ENCODE results near the gene FOSL2.

FOSL2 gene

GRCh38 chr2:28438532-28439063 lies 45.9 kb downstream of the FOSL2 start:
- Histone ChIP-seq H4K5ac (ENCODE audit: low read length) (no peak overlapping the region), H3K36me3 (ENCODE audit: control insufficient read depth, insufficient read depth, low read length) (no peaks in the 10 kb centered on the region), H2BK120ac (ENCODE audit: low read depth, low read length) (no peak overlapping the region), H3K18ac (ENCODE audit: low read length) (no peak overlapping the region), H2BK15ac (replicated peaks; ENCODE audit: low read depth) (no peak overlapping the region), H3K4me2 (ENCODE audit: low read length) (no peak overlapping the region), H4K8ac (ENCODE audit: low read depth, low read length) (no peak overlapping the region), H3K79me2 (ENCODE audit: control insufficient read depth, insufficient read depth, low read length) (no peaks in the 10 kb centered on the region), H2AK5ac (ENCODE audit: low read length) (no peak overlapping the region), H2BK5ac (ENCODE audit: low read length) (no peak overlapping the region), H3K4ac (ENCODE audit: low read depth, low read length) (no peak overlapping the region), H3K23ac (ENCODE audit: low read length) (no peak overlapping the region), H3K27ac (ENCODE audit: low read depth, low read length) (no peak overlapping the region), H3K27me3 (ENCODE audit: insufficient read depth, low read length, poor library complexity) (no peaks in the 10 kb centered on the region), H3K4me1 (ENCODE audit: control insufficient read depth, low read depth, low read length) (no peaks in the 10 kb centered on the region), H3K79me1 (ENCODE audit: low read length) (no peaks in the 10 kb centered on the region), H3K56ac (ENCODE audit: low read length) (no peak overlapping the region), H3K4me3 (ENCODE audit: low read length) (no peak overlapping the region), H3K9ac (ENCODE audit: low read length) (no peak overlapping the region)
- WGBS (ENCODE audit: extremely low coverage, insufficient coverage, low lambda C conversion rate): no CpG with 5 or more reads among the region's 13 CpGs
- DNase-seq: no peak

DNA sequence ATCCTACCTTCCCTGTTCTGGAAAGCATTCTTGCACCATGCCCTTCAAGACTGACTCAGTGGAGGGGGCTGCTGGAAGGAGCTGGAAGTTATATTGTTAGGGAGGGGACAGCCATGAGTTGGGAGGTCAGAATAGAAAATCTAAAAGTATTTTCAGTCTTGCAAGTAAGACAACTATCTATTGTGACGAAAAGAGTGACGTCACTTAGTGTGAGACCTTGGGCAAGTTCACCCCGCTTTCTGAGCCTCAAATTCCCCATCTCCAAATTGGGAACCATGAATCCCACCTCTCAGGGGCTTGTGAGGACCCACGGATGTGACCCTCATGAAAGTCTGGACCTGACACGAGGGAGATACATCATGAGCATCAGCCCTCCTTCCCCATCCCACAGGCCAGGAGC lies 46.5 kb downstream of the FOSL2 start:
- Histone ChIP-seq H3K27ac (ENCODE audit: low read depth, low read length) (no peak overlapping the region), H3K4me3 (ENCODE audit: low read length) (no peak overlapping the region), H3K36me3 (ENCODE audit: control insufficient read depth, insufficient read depth, low read length) (no peaks in the 10 kb centered on the region), H3K4me2 (ENCODE audit: low read length) (no peak overlapping the region), H3K56ac (ENCODE audit: low read length) (no peak overlapping the region), H3K18ac (ENCODE audit: low read length) (no peak overlapping the region), H2AK5ac (ENCODE audit: low read length) (no peak overlapping the region), H3K4me1 (ENCODE audit: control insufficient read depth, low read depth, low read length) (no peaks in the 10 kb centered on the region), H2BK15ac (replicated peaks; ENCODE audit: low read depth) (no peak overlapping the region), H3K27me3 (ENCODE audit: insufficient read depth, low read length, poor library complexity) (no peaks in the 10 kb centered on the region), H4K8ac (ENCODE audit: low read depth, low read length) (no peak overlapping the region), H3K9ac (ENCODE audit: low read length) (no peak overlapping the region), H2BK120ac (ENCODE audit: low read depth, low read length) (no peak overlapping the region), H3K79me2 (ENCODE audit: control insufficient read depth, insufficient read depth, low read length) (no peaks in the 10 kb centered on the region), H3K79me1 (ENCODE audit: low read length) (no peaks in the 10 kb centered on the region), H2BK5ac (ENCODE audit: low read length) (no peak overlapping the region), H4K5ac (ENCODE audit: low read length) (no peak overlapping the region), H3K23ac (ENCODE audit: low read length) (no peak overlapping the region), H3K4ac (ENCODE audit: low read depth, low read length) (no peak overlapping the region)
- DNase-seq: no peak
- no CpG with 5 or more reads among the region's 5 CpGs for WGBS (ENCODE audit: extremely low coverage, insufficient coverage, low lambda C conversion rate)

GRCh38 chr2:28439763-28440162 lies 47.1 kb downstream of the FOSL2 start:
- Histone ChIP-seq H4K5ac (ENCODE audit: low read length) (no peak overlapping the region), H3K79me1 (ENCODE audit: low read length) (no peaks in the 10 kb centered on the region), H2BK15ac (replicated peaks; ENCODE audit: low read depth) (no peak overlapping the region), H3K9ac (ENCODE audit: low read length) (no peak overlapping the region), H3K27ac (ENCODE audit: low read depth, low read length) (no peak overlapping the region), H3K23ac (ENCODE audit: low read length) (no peak overlapping the region), H3K18ac (ENCODE audit: low read length) (no peak overlapping the region), H3K4me3 (ENCODE audit: low read length) (no peak overlapping the region), H4K8ac (ENCODE audit: low read depth, low read length) (no peak overlapping the region), H3K4me2 (ENCODE audit: low read length) (no peak overlapping the region), H2AK5ac (ENCODE audit: low read length) (no peak overlapping the region), H3K4me1 (ENCODE audit: control insufficient read depth, low read depth, low read length) (no peaks in the 10 kb centered on the region), H3K36me3 (ENCODE audit: control insufficient read depth, insufficient read depth, low read length) (no peaks in the 10 kb centered on the region), H2BK5ac (ENCODE audit: low read length) (no peak overlapping the region), H3K79me2 (ENCODE audit: control insufficient read depth, insufficient read depth, low read length) (no peaks in the 10 kb centered on the region), H3K4ac (ENCODE audit: low read depth, low read length) (no peak overlapping the region), H3K27me3 (ENCODE audit: insufficient read depth, low read length, poor library complexity) (no peaks in the 10 kb centered on the region), H3K56ac (ENCODE audit: low read length) (no peak overlapping the region), H2BK120ac (ENCODE audit: low read depth, low read length) (no peak overlapping the region)
- no CpG with 5 or more reads among the region's 14 CpGs for WGBS (ENCODE audit: extremely low coverage, insufficient coverage, low lambda C conversion rate)
- no peak for DNase-seq

DNA sequence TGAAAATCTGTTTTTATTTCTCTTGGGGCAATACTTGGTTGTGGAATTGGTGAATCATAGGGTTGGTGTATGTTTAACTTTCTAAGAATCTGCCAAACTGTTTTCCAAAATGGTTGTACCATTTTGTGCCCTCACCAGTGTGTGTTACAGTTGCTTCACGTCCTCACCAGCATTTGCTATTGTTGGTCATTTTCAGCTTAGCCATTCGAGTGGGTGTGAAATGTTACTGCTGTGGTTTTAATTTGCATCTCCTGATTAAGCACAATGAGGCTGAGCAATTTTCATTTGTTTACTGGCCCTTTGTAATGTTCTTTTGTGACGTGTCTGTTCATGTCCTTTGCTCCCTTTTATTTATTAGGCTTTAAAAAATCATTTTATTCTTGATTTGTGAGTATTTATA lies 49.7 kb downstream of the FOSL2 start:
- Histone ChIP-seq H3K27me3 (ENCODE audit: insufficient read depth, low read length, poor library complexity) (no peaks in the 10 kb centered on the region), H2BK5ac (ENCODE audit: low read length) (no peak overlapping the region), H3K9ac (ENCODE audit: low read length) (no peak overlapping the region), H3K4me3 (ENCODE audit: low read length) (no peak overlapping the region), H2BK15ac (replicated peaks; ENCODE audit: low read depth) (no peak overlapping the region), H4K8ac (ENCODE audit: low read depth, low read length) (no peak overlapping the region), H2AK5ac (ENCODE audit: low read length) (no peak overlapping the region), H3K4ac (ENCODE audit: low read depth, low read length) (no peak overlapping the region), H3K27ac (ENCODE audit: low read depth, low read length) (no peak overlapping the region), H3K56ac (ENCODE audit: low read length) (no peak overlapping the region), H3K79me2 (ENCODE audit: control insufficient read depth, insufficient read depth, low read length) (no peaks in the 10 kb centered on the region), H3K4me2 (ENCODE audit: low read length) (no peak overlapping the region), H3K79me1 (ENCODE audit: low read length) (no peaks in the 10 kb centered on the region), H4K5ac (ENCODE audit: low read length) (no peak overlapping the region), H3K36me3 (ENCODE audit: control insufficient read depth, insufficient read depth, low read length) (no peaks in the 10 kb centered on the region), H3K18ac (ENCODE audit: low read length) (no peak overlapping the region), H2BK120ac (ENCODE audit: low read depth, low read length) (no peak overlapping the region), H3K23ac (ENCODE audit: low read length) (no peak overlapping the region), H3K4me1 (ENCODE audit: control insufficient read depth, low read depth, low read length) (no peaks in the 10 kb centered on the region)
- no CpG with 5 or more reads among the region's 3 CpGs for WGBS (ENCODE audit: extremely low coverage, insufficient coverage, low lambda C conversion rate)
- DNase-seq: no peak

DNA sequence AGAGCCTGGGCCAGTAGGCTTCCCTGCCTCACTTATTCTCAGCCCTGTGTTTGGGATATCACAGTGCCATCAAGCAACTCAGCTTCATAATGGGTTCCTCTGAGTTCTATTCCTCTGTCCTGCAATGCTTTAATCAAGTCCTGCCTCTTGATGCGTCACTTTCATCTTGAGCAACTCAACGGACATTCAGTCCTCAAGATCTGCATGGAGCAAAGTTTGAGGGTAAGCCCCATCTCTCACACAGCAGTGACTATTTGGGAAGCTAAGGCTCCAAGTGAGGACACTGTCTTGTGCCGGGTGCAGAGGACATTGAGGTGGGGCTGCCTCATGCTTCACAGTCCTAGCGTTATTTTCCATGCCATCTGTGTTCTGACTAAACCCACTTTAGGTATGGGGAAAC lies 52.3 kb downstream of the FOSL2 start:
- Histone ChIP-seq H3K79me2 (ENCODE audit: control insufficient read depth, insufficient read depth, low read length) (no peaks in the 10 kb centered on the region), H3K9ac (ENCODE audit: low read length) (no peak overlapping the region), H3K4me2 (ENCODE audit: low read length) (no peak overlapping the region), H2BK15ac (replicated peaks; ENCODE audit: low read depth) (no peak overlapping the region), H3K56ac (ENCODE audit: low read length) (no peak overlapping the region), H3K79me1 (ENCODE audit: low read length) (no peaks in the 10 kb centered on the region), H2BK5ac (ENCODE audit: low read length) (no peak overlapping the region), H2BK120ac (ENCODE audit: low read depth, low read length) (no peak overlapping the region), H3K23ac (ENCODE audit: low read length) (no peak overlapping the region), H4K5ac (ENCODE audit: low read length) (no peak overlapping the region), H3K36me3 (ENCODE audit: control insufficient read depth, insufficient read depth, low read length) (no peaks in the 10 kb centered on the region), H3K18ac (ENCODE audit: low read length) (no peak overlapping the region), H3K4me1 (ENCODE audit: control insufficient read depth, low read depth, low read length) (no peaks in the 10 kb centered on the region), H4K8ac (ENCODE audit: low read depth, low read length) (no peak overlapping the region), H3K27ac (ENCODE audit: low read depth, low read length) (no peak overlapping the region), H3K4ac (ENCODE audit: low read depth, low read length) (no peak overlapping the region), H2AK5ac (ENCODE audit: low read length) (no peak overlapping the region), H3K27me3 (ENCODE audit: insufficient read depth, low read length, poor library complexity) (no peaks in the 10 kb centered on the region), H3K4me3 (ENCODE audit: low read length) (no peak overlapping the region)
- DNase-seq: no peak
- WGBS (ENCODE audit: extremely low coverage, insufficient coverage, low lambda C conversion rate): no CpG with 5 or more reads among the region's 4 CpGs

- no peak overlapping the region for H3K4me3 ChIP-seq (ENCODE audit: low read length)
- DNase-seq: peak; percentile 74
These were observed 53.0 kb downstream of the FOSL2 start for GRCh38 chr2:28445448-28446258.

More at GRCh38 chr2:28445448-28446258, 53.0 kb downstream of the FOSL2 start:
- H2BK120ac ChIP-seq (ENCODE audit: low read depth, low read length): no peak overlapping the region
- no peak overlapping the region for H3K56ac ChIP-seq (ENCODE audit: low read length)
- H2BK15ac ChIP-seq (replicated peaks; ENCODE audit: low read depth): no peak overlapping the region
- H3K27ac ChIP-seq (ENCODE audit: low read depth, low read length): no peak overlapping the region
- H3K4me2 ChIP-seq (ENCODE audit: low read length): no peak overlapping the region
- H3K36me3 ChIP-seq (ENCODE audit: control insufficient read depth, insufficient read depth, low read length): no peaks in the 10 kb centered on the region
- H3K27me3 ChIP-seq (ENCODE audit: insufficient read depth, low read length, poor library complexity): no peaks in the 10 kb centered on the region
- H3K4me1 ChIP-seq (ENCODE audit: control insufficient read depth, low read depth, low read length): no peaks in the 10 kb centered on the region
- H2AK5ac ChIP-seq (ENCODE audit: low read length): no peak overlapping the region
- no peak overlapping the region for H2BK5ac ChIP-seq (ENCODE audit: low read length)
- H3K79me1 ChIP-seq (ENCODE audit: low read length): no peaks in the 10 kb centered on the region
- no peak overlapping the region for H3K23ac ChIP-seq (ENCODE audit: low read length)
- H3K18ac ChIP-seq (ENCODE audit: low read length): no peak overlapping the region
- H4K5ac ChIP-seq (ENCODE audit: low read length): no peak overlapping the region
- no CpG with 5 or more reads among the region's 7 CpGs for WGBS (ENCODE audit: extremely low coverage, insufficient coverage, low lambda C conversion rate)
- no peak overlapping the region for H4K8ac ChIP-seq (ENCODE audit: low read depth, low read length)
- no peaks in the 10 kb centered on the region for H3K79me2 ChIP-seq (ENCODE audit: control insufficient read depth, insufficient read depth, low read length)
- no peak overlapping the region for H3K4ac ChIP-seq (ENCODE audit: low read depth, low read length)
- no peak overlapping the region for H3K9ac ChIP-seq (ENCODE audit: low read length)
